ENCODE measurements around the gene ABT1. TPM values are rescaled to one million over a fixed set of nuclear protein-coding genes. Genes with fewer than 3 reads are reported as not detected.

The ABT1 gene
- total and polyA plus RNA-seq, 2 of the 8 experiments (the other 6 are each of a cell fraction or from before 2014, with no cell fraction given) = 20.5 to 30.7 TPM

DNA sequence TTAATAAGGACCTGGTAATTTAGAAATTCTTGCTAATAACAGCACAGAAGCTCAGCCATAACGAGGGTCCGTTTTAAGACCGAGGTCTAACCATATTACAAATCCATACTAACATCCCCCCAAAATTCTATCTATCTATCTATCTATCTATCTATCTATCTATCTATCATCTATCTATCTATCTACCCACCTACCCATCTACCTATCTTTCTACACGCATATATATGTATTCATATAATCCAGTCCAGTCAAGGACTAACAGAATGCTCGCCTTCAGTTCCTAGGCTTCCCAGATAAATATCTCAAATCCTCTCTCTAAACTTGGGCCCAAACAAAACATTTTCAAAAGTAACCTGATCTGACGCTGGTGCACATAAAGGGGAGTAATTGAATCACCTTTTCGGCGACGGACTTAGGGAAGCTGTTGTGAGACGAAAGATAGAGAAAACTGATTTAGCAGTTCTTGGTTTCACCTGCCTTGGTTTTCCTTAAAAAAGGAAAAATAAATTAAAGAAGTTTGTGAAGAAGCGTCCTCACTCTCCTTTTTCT lies 44.0 kb upstream of the ABT1 start:
- peak overlapping the region; percentile 77 to 96 (median 80) for H3K4me3 ChIP-seq (ENCODE audit: extremely low read depth in 1 of 4, insufficient read depth in 2 of 4, low read depth in 3 of 4, low read length in 4 of 4)
- H2AFZ ChIP-seq (ENCODE audit: low read length) = peak overlapping the region; percentile 68; the same call in 1 of the 2 replicates
- 39% methylated on average over 11 of the region's 11 CpGs; no CpG with 5 or more reads in 1 of the 2 experiments for WGBS, 2 experiments (ENCODE audit: extremely low coverage in 1 of 2, insufficient coverage in 1 of 2, insufficient read length in 1 of 2, insufficient replicate concordance in 2 of 2, low coverage in 1 of 2, low lambda C conversion rate in 2 of 2, missing lambda C conversion rate in 1 of 2)
- no peak overlapping the region for H4K8ac ChIP-seq (ENCODE audit: extremely low read depth, insufficient read depth, low read length)
- no peak overlapping the region for H2BK20ac ChIP-seq (ENCODE audit: low read length)
- no peaks in the 10 kb centered on the region for H3K9me3 ChIP-seq (ENCODE audit: insufficient read depth in 2 of 2, low read depth in 1 of 2, low read length in 1 of 2)
- H3K14ac ChIP-seq (ENCODE audit: insufficient read length) = no peak overlapping the region
- no peak overlapping the region for H2AK5ac ChIP-seq (ENCODE audit: low read depth, low read length)
- H3K23ac ChIP-seq (ENCODE audit: insufficient read length) = no peak overlapping the region
- no peaks in the 10 kb centered on the region for H3K36me3 ChIP-seq (ENCODE audit: control insufficient read depth in 2 of 4, insufficient read depth in 4 of 4, low read length in 3 of 4)
- no peak for DNase-seq (ENCODE audit: low read depth in 1 of 2, low spot score in 2 of 2)
- peaks cover 17% of the 10 kb centered on the region for H3K23me2 ChIP-seq (ENCODE audit: low read depth, low read length)
- no peaks in the 10 kb centered on the region for H3K79me1 ChIP-seq (ENCODE audit: low read depth, low read length)
- H4K5ac ChIP-seq (ENCODE audit: insufficient read length, low read depth, low read length) = no peak overlapping the region
- CTCF ChIA-PET (ENCODE audit: partially characterized antibody) = interaction anchor here (1.0 to 2.1 kb wide), 2 partner anchors 43 to 211 kb away, joined by 3 to 8 read pairs; no protein-coding TSS in a partner anchor
- H2BK15ac ChIP-seq (ENCODE audit: low read length) = no peak overlapping the region
- H3K56ac ChIP-seq (replicated peaks; ENCODE audit: insufficient read length, low read depth, low read length) = no peak overlapping the region
- no peak overlapping the region for H2BK120ac ChIP-seq (replicated peaks; ENCODE audit: low read depth, low read length)
- H2BK12ac ChIP-seq (ENCODE audit: low read depth, low read length) = no peak overlapping the region
- H3K79me2 ChIP-seq (ENCODE audit: control insufficient read depth in 1 of 2, insufficient read depth in 2 of 2, low read length in 2 of 2) = no peaks in the 10 kb centered on the region
- no peak overlapping the region for H2BK5ac ChIP-seq (ENCODE audit: low read depth, low read length)
- H3K9ac ChIP-seq (replicated peaks in 1 of 4; ENCODE audit: extremely low read depth in 1 of 4, low read depth in 3 of 4, low read length in 3 of 4) = peak overlapping the region in 1 of 4 experiments; percentile 25; a peak in 1 of 7 replicates
- no peaks in the 10 kb centered on the region for H4K20me1 ChIP-seq (replicated peaks in 1 of 2; ENCODE audit: control insufficient read depth in 1 of 2, insufficient read depth in 2 of 2, low read length in 2 of 2)
- H3K27me3 ChIP-seq (replicated peaks in 1 of 4; ENCODE audit: control insufficient read depth in 3 of 4, extremely low read depth in 1 of 4, insufficient read depth in 3 of 4, low read length in 3 of 4) = no peaks in the 10 kb centered on the region
- no peaks in the 10 kb centered on the region; a peak in 2 of 7 replicates for H3K4me1 ChIP-seq (replicated peaks in 1 of 4; ENCODE audit: control insufficient read depth in 3 of 4, insufficient read depth in 4 of 4, low read length in 3 of 4)
- H4K91ac ChIP-seq (replicated peaks; ENCODE audit: insufficient read length, low read length) = no peak overlapping the region
- H3K27ac ChIP-seq (ENCODE audit: low read depth, low read length) = no peak overlapping the region
- no peak overlapping the region for H3K4ac ChIP-seq (replicated peaks; ENCODE audit: insufficient read length, low read depth, low read length)
- no peak overlapping the region for H3K18ac ChIP-seq (ENCODE audit: extremely low read depth, low read length)
- POLR2A ChIA-PET (ENCODE audit: partially characterized antibody) = interaction anchor here (5.0 kb wide), 1 partner anchor 16 kb away, joined by 25 read pairs; the partner anchor contains the start of gene HMGN4
- FAIRE-seq = no peak
- H3K4me2 ChIP-seq (ENCODE audit: insufficient read depth in 1 of 2, low read depth in 2 of 2, low read length in 2 of 2) = peak overlapping the region; percentile 77 to 80
- TF ChIP-seq, protein P1, sequence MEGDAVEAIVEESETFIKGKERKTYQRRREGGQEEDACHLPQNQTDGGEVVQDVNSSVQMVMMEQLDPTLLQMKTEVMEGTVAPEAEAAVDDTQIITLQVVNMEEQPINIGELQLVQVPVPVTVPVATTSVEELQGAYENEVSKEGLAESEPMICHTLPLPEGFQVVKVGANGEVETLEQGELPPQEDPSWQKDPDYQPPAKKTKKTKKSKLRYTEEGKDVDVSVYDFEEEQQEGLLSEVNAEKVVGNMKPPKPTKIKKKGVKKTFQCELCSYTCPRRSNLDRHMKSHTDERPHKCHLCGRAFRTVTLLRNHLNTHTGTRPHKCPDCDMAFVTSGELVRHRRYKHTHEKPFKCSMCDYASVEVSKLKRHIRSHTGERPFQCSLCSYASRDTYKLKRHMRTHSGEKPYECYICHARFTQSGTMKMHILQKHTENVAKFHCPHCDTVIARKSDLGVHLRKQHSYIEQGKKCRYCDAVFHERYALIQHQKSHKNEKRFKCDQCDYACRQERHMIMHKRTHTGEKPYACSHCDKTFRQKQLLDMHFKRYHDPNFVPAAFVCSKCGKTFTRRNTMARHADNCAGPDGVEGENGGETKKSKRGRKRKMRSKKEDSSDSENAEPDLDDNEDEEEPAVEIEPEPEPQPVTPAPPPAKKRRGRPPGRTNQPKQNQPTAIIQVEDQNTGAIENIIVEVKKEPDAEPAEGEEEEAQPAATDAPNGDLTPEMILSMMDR (IDR thresholded peaks at IDR 0.05; ENCODE audit: control extremely low read depth in 1 of 3, insufficient read depth in 1 of 3, low read depth in 1 of 3, low read length in 3 of 3) = no peak
- TF ChIP-seq RFX5 (IDR thresholded peaks at IDR 0.05; ENCODE audit: borderline replicate concordance, low read depth, low read length) (no peak), SIN3A (conservative IDR thresholded peaks at IDR 0.05 in 1 of 2, IDR thresholded peaks at IDR 0.05 in 1 of 2; ENCODE audit: low read depth in 1 of 2, low read length in 2 of 2) (no peak), CBX5 (IDR thresholded peaks at IDR 0.05; ENCODE audit: low read depth, low read length) (no peak), RNF2 (IDR thresholded peaks at IDR 0.05; ENCODE audit: borderline replicate concordance, low read depth, low read length, missing control alignments, poor library complexity, severe bottlenecking) (no peak), SP1 (IDR thresholded peaks at IDR 0.05; ENCODE audit: low read depth, low read length) (no peak), EP300 (IDR thresholded peaks at IDR 0.05; ENCODE audit: borderline replicate concordance in 1 of 2, low read depth in 2 of 2, low read length in 2 of 2) (no peak), POLR2AphosphoS5 (IDR thresholded peaks at IDR 0.05; ENCODE audit: low read depth, low read length) (no peak), SIRT6 (IDR thresholded peaks at IDR 0.05; ENCODE audit: low read length) (no peak), TAF1 (IDR thresholded peaks at IDR 0.05; ENCODE audit: low read depth, low read length) (no peak)
